Endothelial cell of umbilical vein (primary cell): Measurements from ENCODE around the gene FER. TPM values are rescaled to one million over a fixed set of nuclear protein-coding genes. Genes with fewer than 3 reads are reported as not detected.

ENCODE experiments used
- BruUV-seq: library from RNA; stranded (reverse); fragments of 400-500 nt; replicated peaks from 2 replicates; lab custom pipeline; 2021; lab: Mats Ljungman, UMichigan
- CTCF ChIA-PET: fragments of 300-600, 350-600 bp; sonication (Branson Sonifier 250); formaldehyde crosslinking; loops from one replicate; lab custom pipeline; 2021; ENCODE audit warnings: antibody characterized with exemption, inconsistent platforms; lab: Charles Lee
- POLR2A ChIA-PET: fragments of 300-600, 350-600 bp; sonication (Branson Sonifier 250); formaldehyde crosslinking; loops from one replicate; lab custom pipeline; 2021; ENCODE audit warnings: antibody characterized with exemption, inconsistent platforms; lab: Charles Lee
- DNase-seq: peaks from one replicate; pipeline ENCODE4 v3.0.0-alpha.2; 2011; ENCODE audit warnings: low read depth, low spot score
- FAIRE-seq: peaks from 2 replicates; lab custom pipeline; 2011; peaks lifted over from hg19 to GRCh38; lab: Jason Lieb, UNC
- H2AFZ ChIP-seq: 2 replicates; pipeline ENCODE4 v1.6.0; 2012; ENCODE audit warnings: low read depth, low read length, control low read depth, inconsistent platforms
- H3K27ac ChIP-seq: 2 replicates; pipeline ENCODE4 v1.5.1; 2011; ENCODE audit warnings: low read depth, mild to moderate bottlenecking, control low read depth, low read length, moderate library complexity; ENCODE audit not compliant: insufficient read depth
- H3K27me3 ChIP-seq, 2 experiments: 2 replicates each; pipeline versions ENCODE4 v1.6.0 to v1.6.1; 2011; ENCODE audit warnings: low read length in 2 of 2, mixed read lengths in 1 of 2; ENCODE audit not compliant: control insufficient read depth in 2 of 2, insufficient read depth in 2 of 2
- H3K36me3 ChIP-seq, 2 experiments: 2 replicates in 1 of 2; 3 replicates in 1 of 2; pipeline ENCODE4 v1.5.1; 2011; ENCODE audit warnings: low read length in 2 of 2, mild to moderate bottlenecking in 1 of 2, moderate library complexity in 1 of 2; ENCODE audit not compliant: control insufficient read depth in 2 of 2, insufficient read depth in 2 of 2; ENCODE audit errors: extremely low read depth in 1 of 2
- H3K4me1 ChIP-seq: 3 replicates; pipeline ENCODE4 v1.5.1; 2011; ENCODE audit warnings: mild to moderate bottlenecking, low read length; ENCODE audit not compliant: control insufficient read depth, insufficient read depth; ENCODE audit errors: extremely low read depth
- H3K4me2 ChIP-seq: 2 replicates; pipeline ENCODE4 v1.6.1; 2011; ENCODE audit warnings: low read length, control low read depth, mixed read lengths; ENCODE audit not compliant: insufficient read depth
- H3K4me3 ChIP-seq, 3 experiments: fragments of 200-600 bp in 1 of 3; sonication (generic), shearing (Covaris generic) in 1 of 3; replicated peaks in 1 of 3; 2 replicates each; pipeline ENCODE4 v1.5.1; 2011 to 2016; ENCODE audit warnings: control low read depth in 3 of 3, low read length in 3 of 3, mild to moderate bottlenecking in 2 of 3, inconsistent platforms in 1 of 3, low read depth in 1 of 3, moderate library complexity in 1 of 3; ENCODE audit not compliant: insufficient read depth in 1 of 3
- H3K79me2 ChIP-seq: 2 replicates; pipeline ENCODE4 v1.6.0; 2012; ENCODE audit warnings: low read length, inconsistent platforms; ENCODE audit not compliant: control insufficient read depth, insufficient read depth
- H3K9ac ChIP-seq: replicated peaks from 2 replicates; pipeline ENCODE3; 2011; ENCODE audit warnings: low read length, control low read depth; ENCODE audit not compliant: insufficient read depth; ENCODE audit errors: extremely low read depth
- H3K9me1 ChIP-seq: replicated peaks from 3 replicates; pipeline ENCODE4 v1.6.0; 2011; ENCODE audit warnings: mild to moderate bottlenecking, low read length; ENCODE audit not compliant: control insufficient read depth, insufficient read depth; ENCODE audit errors: extremely low read depth
- H3K9me3 ChIP-seq: replicated peaks from 2 replicates; pipeline ENCODE4 v1.5.1; 2012; ENCODE audit warnings: low read length, inconsistent platforms; ENCODE audit not compliant: control insufficient read depth, insufficient read depth
- H4K20me1 ChIP-seq: replicated peaks from 2 replicates; pipeline ENCODE3; 2011; ENCODE audit warnings: mild to moderate bottlenecking, low read length; ENCODE audit not compliant: control insufficient read depth, insufficient read depth; ENCODE audit errors: extremely low read depth
- CTCF ChIP-seq, 2 donors: IDR thresholded peaks; 1 replicate in 1 of 2; 2 replicates in 1 of 2; pipeline ENCODE4 v1.5.1; 2011; ENCODE audit warnings: low read length in 2 of 2, mild to moderate bottlenecking in 2 of 2, moderate library complexity in 2 of 2, control low read depth in 1 of 2, inconsistent platforms in 1 of 2, low read depth in 1 of 2; ENCODE audit not compliant: insufficient read depth in 1 of 2; ENCODE audit errors: extremely low read depth in 1 of 2
- EZH2 ChIP-seq: IDR thresholded peaks from 2 replicates; pipeline ENCODE4 v1.6.1; 2012; ENCODE audit warnings: borderline replicate concordance, low read depth, mild to moderate bottlenecking, moderate library complexity, low read length, inconsistent platforms; ENCODE audit not compliant: severe bottlenecking
- FOS ChIP-seq: IDR thresholded peaks from 2 replicates; pipeline ENCODE4 v1.6.1; 2011; ENCODE audit warnings: mild to moderate bottlenecking, low read length, moderate library complexity, borderline replicate concordance; ENCODE audit not compliant: insufficient read depth
- GATA2 ChIP-seq: IDR thresholded peaks from 2 replicates; pipeline ENCODE4 v1.7.0; 2011; ENCODE audit warnings: low read depth, mild to moderate bottlenecking, moderate library complexity, mixed read lengths, low read length; ENCODE audit not compliant: insufficient read length, insufficient read depth
- JUN ChIP-seq: IDR thresholded peaks from 2 replicates; pipeline ENCODE4 v1.6.1; 2011; ENCODE audit warnings: borderline replicate concordance, low read depth; ENCODE audit not compliant: insufficient read length, insufficient read depth
- MAX ChIP-seq: IDR thresholded peaks from 2 replicates; pipeline ENCODE4 v1.6.1; 2011; ENCODE audit not compliant: insufficient read depth, insufficient read length
- MYC ChIP-seq: IDR thresholded peaks from one replicate; pipeline ENCODE4 v1.6.1; 2011; ENCODE audit warnings: mild to moderate bottlenecking, low read depth, low read length
- POLR2A ChIP-seq: IDR thresholded peaks from 2 replicates; pipeline ENCODE4 v1.6.1; 2012; ENCODE audit warnings: low read depth, mild to moderate bottlenecking, control low read depth, low read length
- POLR2AphosphoS5 ChIP-seq: IDR thresholded peaks from 2 replicates; pipeline ENCODE4 v1.6.1; 2012; ENCODE audit warnings: low read depth, mild to moderate bottlenecking, control low read depth, low read length, moderate library complexity; ENCODE audit not compliant: insufficient read depth
- dilution Hi-C: fragments of 300-500 bp; cut with MboI; formaldehyde crosslinking; loops from one replicate; pipeline ENCODE4 v1.15.0; 2019; ENCODE audit warnings: low sequenced_read_pairs; ENCODE audit not compliant: extremely low pct_ligation_motif_present
- intact Hi-C: fragments of 100-400 bp; cut with micrococcal nuclease; formaldehyde crosslinking; loops from one replicate; pipeline ENCODE4 v1.10.0; 2022
- polyA plus RNA-seq, 4 experiments: library from polyadenylated mRNA; depleted of rRNA in 3 of 4; stranded (reverse) in 3 of 4; unstranded in 1 of 4; fragments of >200 nt; gene quantifications; 2 replicates each; pipeline versions ENCODE4 v1.2.1 to v1.2.3, GENCODE V29; 2011 to 2012; ENCODE audit warnings: missing spikeins in 1 of 4
- total RNA-seq: library from RNA; stranded (reverse); gene quantifications from 2 replicates; pipeline ENCODE4 v1.2.3, GENCODE V29; 2021

The FER gene
- total and polyA plus RNA-seq, 2 donors (not counting 3 experiments of a cell fraction or from before 2014, with no cell fraction given), result 2.3 to 27.5 TPM

GRCh38 chr5:108743319-108743718 is 4.4 kb upstream of the FER start:
- Histone ChIP-seq H3K9me3 (no peaks in the 10 kb centered on the region), H3K9ac (no peak overlapping the region), H3K4me2 (no peak overlapping the region), H3K79me2 (no peaks in the 10 kb centered on the region), H3K9me1 (no peaks in the 10 kb centered on the region), H3K4me1 (peaks cover 8% of the 10 kb centered on the region), H3K36me3 (no peaks in the 10 kb centered on the region), H3K4me3 (no peak overlapping the region), H4K20me1 (no peaks in the 10 kb centered on the region), H3K27me3 (no peaks in the 10 kb centered on the region), H2AFZ (no peak overlapping the region), H3K27ac (no peak overlapping the region)
- no TSS peak for BruUV-seq
- FAIRE-seq, result no peak
- intact Hi-C loops (loop anchor here (10.0 kb wide), 1 partner anchor 141 kb away; no protein-coding TSS in a partner anchor), dilution Hi-C loops (no loop called here)
- CTCF ChIA-PET, result interaction anchor here (1.2 kb wide), 1 partner anchor 15 kb away, joined by 3 read pairs; no protein-coding TSS in a partner anchor
- POLR2A ChIA-PET, result no interaction called here
- no peak for DNase-seq
- no peak for TF ChIP-seq GATA2
- TF ChIP-seq POLR2A, result no peak
- TF ChIP-seq EZH2, result no peak
- TF ChIP-seq POLR2AphosphoS5, result no peak
- TF ChIP-seq JUN, result no peak
- TF ChIP-seq MAX, result no peak
- no peak for TF ChIP-seq FOS
- TF ChIP-seq MYC, result no peak
- TF ChIP-seq CTCF (IDR thresholded peaks at IDR 0.05; ENCODE audit: extremely low read depth in 1 of 2, insufficient read depth in 1 of 2, low read depth in 1 of 2, low read length in 2 of 2), result no peak
